Kidney (tissue), 14 donors: ENCODE data around the gene NUCB1. TPM values are rescaled to one million over a fixed set of nuclear protein-coding genes. Genes with fewer than 3 reads are reported as not detected.

Experiments used
- DNase-seq, 5 donors: peaks; one replicate each; pipeline ENCODE4 v3.0.0-alpha.2; 2013 to 2020
- FAIRE-seq: peaks from 2 replicates; lab custom pipeline; 2012; peaks lifted over from hg19 to GRCh38; lab: Jason Lieb, UNC
- H3K27ac ChIP-seq, 2 donors: one replicate each; pipeline ENCODE4 v1.7.0; 2013; ENCODE audit warnings: low read depth in 2 of 2, low read length in 2 of 2, inconsistent platforms in 1 of 2
- H3K27me3 ChIP-seq: one replicate; pipeline ENCODE4 v1.7.1; 2013; ENCODE audit warnings: low read length, inconsistent platforms; ENCODE audit not compliant: control insufficient read depth, insufficient read depth
- H3K36me3 ChIP-seq, 3 donors: one replicate each; pipeline versions ENCODE4 v1.7.0 to v1.7.1; 2013; ENCODE audit warnings: low read length in 3 of 3, control low read depth in 1 of 3, inconsistent platforms in 1 of 3; ENCODE audit not compliant: insufficient read depth in 3 of 3, control insufficient read depth in 2 of 3
- H3K4me1 ChIP-seq, 3 donors: one replicate each; pipeline versions ENCODE4 v1.7.0 to v1.7.1; 2013; ENCODE audit warnings: low read length in 3 of 3, inconsistent platforms in 1 of 3, low read depth in 1 of 3; ENCODE audit not compliant: control insufficient read depth in 2 of 3, insufficient read depth in 2 of 3
- H3K4me3 ChIP-seq, 3 donors: one replicate each; pipeline versions ENCODE4 v1.7.0 to v1.8.1; 2013; ENCODE audit warnings: low read length in 3 of 3, control low read depth in 1 of 3, inconsistent platforms in 1 of 3
- H3K9ac ChIP-seq, 3 donors: one replicate each; pipeline versions ENCODE4 v1.7.0 to v1.7.1; 2013; ENCODE audit warnings: low read length in 3 of 3, control low read depth in 1 of 3, inconsistent platforms in 1 of 3
- H3K9me3 ChIP-seq, 3 donors: one replicate each; pipeline versions ENCODE4 v1.7.0 to v1.7.1; 2013; ENCODE audit warnings: low read length in 3 of 3, control low read depth in 1 of 3, inconsistent platforms in 1 of 3; ENCODE audit not compliant: control insufficient read depth in 2 of 3, insufficient read depth in 1 of 3
- CTCF ChIP-seq: IDR thresholded peaks from 3 replicates; pipeline ENCODE4 v1.5.1; 2012; ENCODE audit warnings: mild to moderate bottlenecking, moderate library complexity, borderline replicate concordance; ENCODE audit not compliant: insufficient read depth; ENCODE audit errors: extremely low read depth
- intact Hi-C: fragments of 100-400 bp; cut with DNase I; formaldehyde crosslinking; loops from one replicate; pipeline ENCODE4 v1.11.1; 2022
- polyA plus RNA-seq: library from polyadenylated mRNA; stranded (reverse); fragments of 350-450 nt; fragmentation: Illumina TruSeq; extraction: RNeasy Lipid Tissue Mini Kit (QIAGEN cat#74804); gene quantifications from one replicate; pipeline ENCODE4 v1.2.3, GENCODE V29; 2014; ENCODE audit warnings: low read depth, low replicate concordance; ENCODE audit not compliant: insufficient read depth
- total RNA-seq: library from RNA; stranded (reverse); fragmentation: NEBNext Ultra II Directional; extraction: Animal tissue kit (Norgen Biotek cat#: 25700); gene quantifications from one replicate; pipeline ENCODE4 v1.2.1, GENCODE V29; 2021
- donor health status: control.
- donor health status: control.
- donor health status: control.
- donor health status: control.
- donor health status: control.
- donor health status: DM: yes; HTN: yes; CAD: no.
- donor health status: Normal renal cell carcinoma (clear cell type).

The NUCB1 gene
- total and polyA plus RNA-seq, 2 donors from 2014 or later: 265 to 503 TPM

GRCh38 chr19:48866692-48867091 is 33.4 kb upstream of the NUCB1 start:
- Histone ChIP-seq H3K9ac (no peak overlapping the region), H3K36me3 (no peaks in the 10 kb centered on the region), H3K4me1 (peaks cover 0 to 2% (median 0%) of the 10 kb centered on the region in 3 donors), H3K27me3 (no peaks in the 10 kb centered on the region), H3K27ac (no peak overlapping the region), H3K4me3 (no peak overlapping the region), H3K9me3 (no peaks in the 10 kb centered on the region)
- no peak for DNase-seq
- no peak for TF ChIP-seq CTCF
- intact Hi-C loops: no loop called here
- FAIRE-seq: no peak

GRCh38 chr19:48867123-48867745 is 32.9 kb upstream of the NUCB1 start:
- Histone ChIP-seq H3K9me3 (no peaks in the 10 kb centered on the region), H3K27me3 (no peaks in the 10 kb centered on the region), H3K4me1 (peaks cover 0 to 2% (median 0%) of the 10 kb centered on the region in 3 donors), H3K9ac (no peak overlapping the region), H3K36me3 (no peaks in the 10 kb centered on the region), H3K4me3 (peak overlapping the region in 2 of 3 donors; percentile 6 to 51), H3K27ac (peak overlapping the region; percentile 37 to 83)
- DNase-seq (peak in 3 of 5 donors; percentile 37 to 70 (median 58)), FAIRE-seq (no peak)
- TF ChIP-seq CTCF: no peak
- intact Hi-C loops: no loop called here

GRCh38 chr19:48867746-48868113 is 32.4 kb upstream of the NUCB1 start:
- peak in 3 of 5 donors; percentile 32 to 65 (median 52) for DNase-seq
- H3K27ac ChIP-seq: peak overlapping the region; percentile 71 to 83
- H3K4me1 ChIP-seq: peaks cover 0 to 2% (median 0%) of the 10 kb centered on the region in 3 donors
- H3K4me3 ChIP-seq: peak overlapping the region; percentile 46 to 56 (median 51)
- peak overlapping the region in 2 of 3 donors; percentile 21 to 66 for H3K9ac ChIP-seq
- no peaks in the 10 kb centered on the region for H3K9me3 ChIP-seq
- no peaks in the 10 kb centered on the region for H3K27me3 ChIP-seq
- intact Hi-C loops: no loop called here
- no peak for TF ChIP-seq CTCF
- no peaks in the 10 kb centered on the region for H3K36me3 ChIP-seq
- FAIRE-seq: no peak
